ENCODE results near the gene SCG5.

The SCG5 gene

GRCh38 chr15:32723171-32723948 lies 81.8 kb downstream of the SCG5 start:
- no peaks in the 10 kb centered on the region for H3K4me1 ChIP-seq (ENCODE audit: control insufficient read depth, insufficient read depth, low read length)
- 94 to 97% methylated on average over 2 of the region's 2 CpGs for WGBS, 2 experiments
- peaks cover 39% of the 10 kb centered on the region for H3K27me3 ChIP-seq (ENCODE audit: control insufficient read depth, insufficient read depth, low read length, poor library complexity, severe bottlenecking)
- no peak overlapping the region for H3K27ac ChIP-seq (ENCODE audit: insufficient read depth, low read depth, low read length, poor library complexity, severe bottlenecking)
- H3K4me3 ChIP-seq (ENCODE audit: insufficient read depth, low read depth, low read length), result no peak overlapping the region
- H3K36me3 ChIP-seq (ENCODE audit: control insufficient read depth, insufficient read depth, low read length), result no peaks in the 10 kb centered on the region
- no peaks in the 10 kb centered on the region for H3K9me3 ChIP-seq (ENCODE audit: control insufficient read depth, low read length)

GRCh38 chr15:32729700-32730395 lies 88.3 kb downstream of the SCG5 start:
- Histone ChIP-seq H3K4me3 (ENCODE audit: insufficient read depth, low read depth, low read length) (no peak overlapping the region), H3K27ac (ENCODE audit: insufficient read depth, low read depth, low read length, poor library complexity, severe bottlenecking) (no peak overlapping the region), H3K27me3 (ENCODE audit: control insufficient read depth, insufficient read depth, low read length, poor library complexity, severe bottlenecking) (no peaks in the 10 kb centered on the region), H3K9me3 (ENCODE audit: control insufficient read depth, low read length) (no peaks in the 10 kb centered on the region), H3K36me3 (ENCODE audit: control insufficient read depth, insufficient read depth, low read length) (no peaks in the 10 kb centered on the region), H3K4me1 (ENCODE audit: control insufficient read depth, insufficient read depth, low read length) (peaks cover 4% of the 10 kb centered on the region)
- 93 to 96% methylated on average over 10 of the region's 10 CpGs for WGBS, 2 experiments

- H3K4me3 ChIP-seq (ENCODE audit: insufficient read depth, low read depth, low read length), result no peak overlapping the region
- H3K9me3 ChIP-seq (ENCODE audit: control insufficient read depth, low read length), result no peaks in the 10 kb centered on the region
- 61 to 62% methylated on average over 27 of the region's 27 CpGs for WGBS, 2 experiments
- H3K27ac ChIP-seq (ENCODE audit: insufficient read depth, low read depth, low read length, poor library complexity, severe bottlenecking), result no peak overlapping the region
- H3K4me1 ChIP-seq (ENCODE audit: control insufficient read depth, insufficient read depth, low read length), result peaks cover 4% of the 10 kb centered on the region
- H3K27me3 ChIP-seq (ENCODE audit: control insufficient read depth, insufficient read depth, low read length, poor library complexity, severe bottlenecking), result no peaks in the 10 kb centered on the region
- no peaks in the 10 kb centered on the region for H3K36me3 ChIP-seq (ENCODE audit: control insufficient read depth, insufficient read depth, low read length)
Observed at GRCh38 chr15:32730677-32731654, 89.5 kb downstream of the SCG5 start.

DNA sequence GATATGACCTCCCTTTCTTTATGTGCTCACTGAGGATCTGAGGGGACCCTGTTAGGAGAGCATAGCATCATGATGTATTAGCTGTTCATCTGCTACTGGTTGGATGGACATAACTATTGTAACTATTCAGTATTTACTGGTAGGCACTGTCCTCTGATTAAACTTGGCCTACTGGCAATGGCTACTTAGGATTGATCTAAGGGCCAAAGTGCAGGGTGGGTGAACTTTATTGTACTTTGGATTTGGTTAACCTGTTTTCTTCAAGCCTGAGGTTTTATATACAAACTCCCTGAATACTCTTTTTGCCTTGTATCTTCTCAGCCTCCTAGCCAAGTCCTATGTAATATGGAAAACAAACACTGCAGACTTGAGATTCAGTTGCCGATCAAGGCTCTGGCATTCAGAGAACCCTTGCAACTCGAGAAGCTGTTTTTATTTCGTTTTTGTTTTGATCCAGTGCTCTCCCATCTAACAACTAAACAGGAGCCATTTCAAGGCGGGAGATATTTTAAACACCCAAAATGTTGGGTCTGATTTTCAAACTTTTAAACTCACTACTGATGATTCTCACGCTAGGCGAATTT lies 91.2 kb downstream of the SCG5 start:
- no peak overlapping the region for H3K27ac ChIP-seq (ENCODE audit: insufficient read depth, low read depth, low read length, poor library complexity, severe bottlenecking)
- WGBS, 2 experiments, result 88 to 98% methylated on average over 4 to 6 of the region's 6 CpGs
- H3K27me3 ChIP-seq (ENCODE audit: control insufficient read depth, insufficient read depth, low read length, poor library complexity, severe bottlenecking), result no peaks in the 10 kb centered on the region
- peaks cover 4% of the 10 kb centered on the region for H3K4me1 ChIP-seq (ENCODE audit: control insufficient read depth, insufficient read depth, low read length)
- no peaks in the 10 kb centered on the region for H3K36me3 ChIP-seq (ENCODE audit: control insufficient read depth, insufficient read depth, low read length)
- H3K4me3 ChIP-seq (ENCODE audit: insufficient read depth, low read depth, low read length), result no peak overlapping the region
- no peaks in the 10 kb centered on the region for H3K9me3 ChIP-seq (ENCODE audit: control insufficient read depth, low read length)

- Histone ChIP-seq H3K27me3 (ENCODE audit: control insufficient read depth, insufficient read depth, low read length, poor library complexity, severe bottlenecking) (no peaks in the 10 kb centered on the region), H3K4me3 (ENCODE audit: insufficient read depth, low read depth, low read length) (no peak overlapping the region), H3K9me3 (ENCODE audit: control insufficient read depth, low read length) (no peaks in the 10 kb centered on the region), H3K27ac (ENCODE audit: insufficient read depth, low read depth, low read length, poor library complexity, severe bottlenecking) (no peak overlapping the region), H3K36me3 (ENCODE audit: control insufficient read depth, insufficient read depth, low read length) (no peaks in the 10 kb centered on the region), H3K4me1 (ENCODE audit: control insufficient read depth, insufficient read depth, low read length) (peaks cover 4% of the 10 kb centered on the region)
- WGBS, 2 experiments, result 62 to 67% methylated on average over 3 of the region's 3 CpGs
Observed at GRCh38 chr15:32733281-32733680, 91.8 kb downstream of the SCG5 start.

GRCh38 chr15:32735989-32736700 lies 94.6 kb downstream of the SCG5 start:
- Histone ChIP-seq H3K36me3 (ENCODE audit: control insufficient read depth, insufficient read depth, low read length) (no peaks in the 10 kb centered on the region), H3K27me3 (ENCODE audit: control insufficient read depth, insufficient read depth, low read length, poor library complexity, severe bottlenecking) (no peaks in the 10 kb centered on the region), H3K4me1 (ENCODE audit: control insufficient read depth, insufficient read depth, low read length) (no peaks in the 10 kb centered on the region), H3K9me3 (ENCODE audit: control insufficient read depth, low read length) (peaks cover 2% of the 10 kb centered on the region), H3K27ac (ENCODE audit: insufficient read depth, low read depth, low read length, poor library complexity, severe bottlenecking) (no peak overlapping the region), H3K4me3 (ENCODE audit: insufficient read depth, low read depth, low read length) (no peak overlapping the region)
- 90 to 97% methylated on average over 2 of the region's 2 CpGs for WGBS, 2 experiments

DNA sequence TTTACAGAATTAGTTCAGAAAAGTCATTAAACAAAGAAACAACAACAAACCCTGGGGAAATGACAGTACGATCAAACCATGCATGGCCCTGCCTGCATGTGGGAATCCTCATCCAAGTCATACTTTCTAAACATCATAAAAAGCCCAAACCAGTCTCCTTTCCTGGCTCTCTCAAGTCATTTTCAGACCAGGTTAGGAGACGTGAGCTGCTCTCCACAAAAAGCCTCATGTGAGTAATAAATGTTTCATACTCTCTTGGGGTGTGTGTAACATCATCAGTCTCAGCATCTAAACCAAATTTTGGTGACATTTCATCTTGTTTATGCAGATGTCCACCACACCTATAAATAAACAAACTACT lies 95.2 kb downstream of the SCG5 start:
- no peak overlapping the region for H3K4me3 ChIP-seq (ENCODE audit: insufficient read depth, low read depth, low read length)
- H3K9me3 ChIP-seq (ENCODE audit: control insufficient read depth, low read length), result peaks cover 2% of the 10 kb centered on the region
- WGBS, 2 experiments, result 95 to 96% methylated on average over 2 of the region's 2 CpGs
- no peaks in the 10 kb centered on the region for H3K27me3 ChIP-seq (ENCODE audit: control insufficient read depth, insufficient read depth, low read length, poor library complexity, severe bottlenecking)
- no peak overlapping the region for H3K27ac ChIP-seq (ENCODE audit: insufficient read depth, low read depth, low read length, poor library complexity, severe bottlenecking)
- H3K4me1 ChIP-seq (ENCODE audit: control insufficient read depth, insufficient read depth, low read length), result no peaks in the 10 kb centered on the region
- H3K36me3 ChIP-seq (ENCODE audit: control insufficient read depth, insufficient read depth, low read length), result no peaks in the 10 kb centered on the region

DNA sequence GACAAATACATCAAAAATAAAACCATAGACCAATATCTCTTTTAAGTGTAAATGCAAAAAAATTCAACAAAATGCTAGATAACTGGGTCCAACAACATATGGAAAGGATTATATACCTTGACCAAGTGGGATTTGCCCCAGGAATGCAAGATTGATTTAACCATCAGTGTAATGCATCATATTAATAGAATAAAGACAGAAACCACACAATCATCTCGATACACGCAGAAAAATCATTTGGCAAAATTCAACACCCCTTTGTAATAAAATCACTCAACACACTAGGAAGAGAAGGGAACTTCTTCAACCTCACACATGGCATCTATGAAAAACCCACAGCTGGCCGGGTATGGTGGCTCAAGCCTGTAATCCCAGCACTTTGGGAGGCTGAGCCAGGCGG lies 95.8 kb downstream of the SCG5 start:
- no peaks in the 10 kb centered on the region for H3K4me1 ChIP-seq (ENCODE audit: control insufficient read depth, insufficient read depth, low read length)
- no peaks in the 10 kb centered on the region for H3K27me3 ChIP-seq (ENCODE audit: control insufficient read depth, insufficient read depth, low read length, poor library complexity, severe bottlenecking)
- H3K4me3 ChIP-seq (ENCODE audit: insufficient read depth, low read depth, low read length), result no peak overlapping the region
- WGBS, 2 experiments, result 89 to 90% methylated on average over 4 of the region's 4 CpGs
- H3K9me3 ChIP-seq (ENCODE audit: control insufficient read depth, low read length), result peaks cover 2% of the 10 kb centered on the region
- H3K27ac ChIP-seq (ENCODE audit: insufficient read depth, low read depth, low read length, poor library complexity, severe bottlenecking), result no peak overlapping the region
- no peaks in the 10 kb centered on the region for H3K36me3 ChIP-seq (ENCODE audit: control insufficient read depth, insufficient read depth, low read length)

GRCh38 chr15:32738666-32739065 lies 97.2 kb downstream of the SCG5 start:
- Histone ChIP-seq H3K27me3 (ENCODE audit: control insufficient read depth, insufficient read depth, low read length, poor library complexity, severe bottlenecking) (no peaks in the 10 kb centered on the region), H3K36me3 (ENCODE audit: control insufficient read depth, insufficient read depth, low read length) (no peaks in the 10 kb centered on the region)
- 90 to 93% methylated on average over 1 of the region's 1 CpG for WGBS, 2 experiments

More at GRCh38 chr15:32738666-32739065, 97.2 kb downstream of the SCG5 start:
- no peak overlapping the region for H3K27ac ChIP-seq (ENCODE audit: insufficient read depth, low read depth, low read length, poor library complexity, severe bottlenecking)
- peaks cover 2% of the 10 kb centered on the region for H3K9me3 ChIP-seq (ENCODE audit: control insufficient read depth, low read length)
- H3K4me3 ChIP-seq (ENCODE audit: insufficient read depth, low read depth, low read length), result no peak overlapping the region
- no peaks in the 10 kb centered on the region for H3K4me1 ChIP-seq (ENCODE audit: control insufficient read depth, insufficient read depth, low read length)
